Esophagus squamous epithelium (tissue), 4 donors: Measurements from ENCODE around the gene CAMTA1.

Experiments used
- POLR2A ChIP-seq, 4 donors: fragments of 450-650 bp; IDR thresholded peaks; one replicate each; pipeline ENCODE4 v1.6.1; 2017; ENCODE audit warnings: antibody characterized with exemption in 4 of 4, mild to moderate bottlenecking in 4 of 4, moderate library complexity in 3 of 4
- TF ChIP-seq, protein P1 (sequence below), 6 experiments: fragments of 450-650 bp in 4 of 6; fragments of 200-600 bp in 2 of 6; sonication (generic) in 2 of 6; IDR thresholded peaks; one replicate each; pipeline ENCODE4 v1.5.1; 2016 to 2019; ENCODE audit warnings: antibody characterized with exemption in 6 of 6, mild to moderate bottlenecking in 4 of 6, moderate library complexity in 4 of 6

DNA sequence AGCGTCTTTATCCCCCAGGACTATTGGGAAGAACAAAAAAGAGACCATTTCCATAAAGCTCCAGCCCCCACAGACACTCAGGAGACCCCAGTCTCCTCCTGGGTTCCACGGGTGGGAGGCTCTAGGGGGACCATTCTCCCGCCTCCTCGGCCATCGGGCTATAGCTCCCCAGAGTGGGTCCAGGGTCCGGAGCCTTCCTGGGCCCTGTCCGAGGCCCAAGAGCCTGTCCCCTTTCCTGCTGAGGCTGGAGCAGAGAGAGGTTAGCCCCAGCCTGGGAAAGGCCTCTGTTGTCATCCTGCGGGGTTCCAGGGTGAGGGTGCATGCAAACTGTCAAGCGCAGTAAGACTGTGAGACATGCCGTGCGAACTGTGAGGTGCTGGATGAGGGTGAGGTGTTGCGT lies 166.3 kb downstream of the CAMTA1 start:
- TF ChIP-seq, protein P1, sequence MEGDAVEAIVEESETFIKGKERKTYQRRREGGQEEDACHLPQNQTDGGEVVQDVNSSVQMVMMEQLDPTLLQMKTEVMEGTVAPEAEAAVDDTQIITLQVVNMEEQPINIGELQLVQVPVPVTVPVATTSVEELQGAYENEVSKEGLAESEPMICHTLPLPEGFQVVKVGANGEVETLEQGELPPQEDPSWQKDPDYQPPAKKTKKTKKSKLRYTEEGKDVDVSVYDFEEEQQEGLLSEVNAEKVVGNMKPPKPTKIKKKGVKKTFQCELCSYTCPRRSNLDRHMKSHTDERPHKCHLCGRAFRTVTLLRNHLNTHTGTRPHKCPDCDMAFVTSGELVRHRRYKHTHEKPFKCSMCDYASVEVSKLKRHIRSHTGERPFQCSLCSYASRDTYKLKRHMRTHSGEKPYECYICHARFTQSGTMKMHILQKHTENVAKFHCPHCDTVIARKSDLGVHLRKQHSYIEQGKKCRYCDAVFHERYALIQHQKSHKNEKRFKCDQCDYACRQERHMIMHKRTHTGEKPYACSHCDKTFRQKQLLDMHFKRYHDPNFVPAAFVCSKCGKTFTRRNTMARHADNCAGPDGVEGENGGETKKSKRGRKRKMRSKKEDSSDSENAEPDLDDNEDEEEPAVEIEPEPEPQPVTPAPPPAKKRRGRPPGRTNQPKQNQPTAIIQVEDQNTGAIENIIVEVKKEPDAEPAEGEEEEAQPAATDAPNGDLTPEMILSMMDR (IDR thresholded peaks at IDR 0.05) = no peak
- TF ChIP-seq POLR2A (IDR thresholded peaks at IDR 0.05) = no peak
